Measurements from ENCODE around the gene ADH4.
"Not testable (repeated sequence)": the region's sequence is repeated elsewhere in the genome, so short reads cannot be mapped to it uniquely, and the experiment has no call there.

Gene ADH4

GRCh38 chr4:99121008-99121407 is 23.1 kb downstream of the ADH4 start:
- TF ChIP-seq CTCF (IDR thresholded peaks at IDR 0.05; ENCODE audit: low read depth, low read length, missing control alignments): no peak

GRCh38 chr4:99120501-99120900 is 23.6 kb downstream of the ADH4 start:
- no peak for DNase-seq (ENCODE audit: low read depth)
- TF ChIP-seq CTCF (IDR thresholded peaks at IDR 0.05; ENCODE audit: low read depth, low read length, missing control alignments): no peak
- in situ Hi-C loops (cut with HindIII; ENCODE audit: low sequenced_read_pairs): no loop called here

More at GRCh38 chr4:99121008-99121407, 23.1 kb downstream of the ADH4 start:
- H3K4me3 ChIP-seq (ENCODE audit: low read depth, low read length): no peak overlapping the region
- no peak for DNase-seq (ENCODE audit: low read depth)
- in situ Hi-C loops (cut with HindIII; ENCODE audit: low sequenced_read_pairs): no loop called here

GRCh38 chr4:99117876-99118693 is 26.0 kb downstream of the ADH4 start:
- in situ Hi-C loops (cut with HindIII; ENCODE audit: low sequenced_read_pairs): no loop called here
- peak; percentile 5 for DNase-seq (ENCODE audit: low read depth)
- H3K4me3 ChIP-seq (ENCODE audit: low read depth, low read length): no peak overlapping the region
- no peak for TF ChIP-seq CTCF (IDR thresholded peaks at IDR 0.05; ENCODE audit: low read depth, low read length, missing control alignments)

More at GRCh38 chr4:99120501-99120900, 23.6 kb downstream of the ADH4 start:
- no peak overlapping the region for H3K4me3 ChIP-seq (ENCODE audit: low read depth, low read length)

- DNase-seq (ENCODE audit: low read depth); in situ Hi-C loops (cut with HindIII; ENCODE audit: low sequenced_read_pairs): not testable (repeated sequence)
These were observed 26.8 kb downstream of the ADH4 start for GRCh38 chr4:99117122-99117841.

GRCh38 chr4:99109286-99109685 is 34.8 kb downstream of the ADH4 start:
- DNase-seq (ENCODE audit: low read depth); H3K4me3 ChIP-seq (ENCODE audit: low read depth, low read length); in situ Hi-C loops (cut with HindIII; ENCODE audit: low sequenced_read_pairs): not testable (repeated sequence)

More at GRCh38 chr4:99117122-99117841, 26.8 kb downstream of the ADH4 start:
- H3K4me3 ChIP-seq (ENCODE audit: low read depth, low read length): not testable (repeated sequence)

- H3K4me3 ChIP-seq (ENCODE audit: low read depth, low read length): no peak overlapping the region
- in situ Hi-C loops (cut with HindIII; ENCODE audit: low sequenced_read_pairs): no loop called here
- TF ChIP-seq CTCF (IDR thresholded peaks at IDR 0.05; ENCODE audit: low read depth, low read length, missing control alignments): no peak
- DNase-seq (ENCODE audit: low read depth): no peak
These were observed 39.9 kb downstream of the ADH4 start for GRCh38 chr4:99104153-99104552.

GRCh38 chr4:99103166-99103565 is 40.9 kb downstream of the ADH4 start:
- in situ Hi-C loops (cut with HindIII; ENCODE audit: low sequenced_read_pairs): no loop called here
- no peak overlapping the region for H3K4me3 ChIP-seq (ENCODE audit: low read depth, low read length)
- DNase-seq (ENCODE audit: low read depth): no peak
- no peak for TF ChIP-seq CTCF (IDR thresholded peaks at IDR 0.05; ENCODE audit: low read depth, low read length, missing control alignments)

All from astrocyte of the cerebellum (primary cell).